DMS53 (cell line): Measurements from ENCODE around the gene STRN.
"Not testable (repeated sequence)": the region's sequence is repeated elsewhere in the genome, so short reads cannot be mapped to it uniquely, and the experiment has no call there.

Source experiments
- DNase-seq: peaks from one replicate; lab custom pipeline; 2025; lab: John Stamatoyannopoulos, UW

The STRN gene

DNA sequence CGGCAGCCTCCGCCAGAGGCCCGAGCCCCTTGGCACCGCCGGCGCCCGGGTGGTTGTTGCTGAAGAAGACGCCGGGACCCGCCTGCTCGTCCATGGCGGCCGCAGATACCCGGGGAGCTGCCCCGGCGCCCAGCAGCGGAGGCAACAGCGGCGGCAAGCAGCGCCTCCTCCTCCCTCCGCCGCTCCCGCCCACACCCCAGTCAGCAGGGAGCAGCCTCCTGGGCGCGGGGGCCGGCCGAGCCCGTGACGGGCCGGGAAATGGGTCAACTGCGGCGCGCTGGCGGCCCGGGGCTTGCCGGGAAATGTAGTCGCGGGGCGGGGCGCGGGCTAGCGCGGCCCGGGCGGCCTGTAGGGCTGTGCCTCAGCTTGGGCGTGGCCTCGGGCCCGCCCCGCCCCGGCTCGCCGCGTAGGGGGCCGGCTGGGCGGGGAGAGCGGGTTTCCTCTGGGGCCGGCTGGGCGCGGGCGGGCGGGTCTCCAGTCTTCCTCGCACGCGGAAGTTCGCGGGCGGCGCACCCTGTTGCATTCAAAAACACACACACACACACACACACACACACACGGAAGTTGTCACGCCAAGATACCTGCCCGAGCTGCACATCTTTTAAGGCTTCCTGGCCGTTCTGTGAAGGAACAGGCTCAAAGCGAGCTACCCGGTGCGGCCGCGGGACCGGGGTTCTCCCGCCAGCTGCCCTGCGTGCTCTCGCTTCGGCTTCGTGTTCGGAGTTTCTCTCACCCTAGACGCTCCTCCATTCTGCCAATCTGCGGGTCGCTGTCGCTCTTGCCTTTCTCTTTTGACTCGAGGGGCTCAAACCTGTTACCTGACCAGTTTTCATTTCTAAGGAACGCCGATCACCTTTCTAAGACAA lies at the start of gene STRN:
TSS of gene STRN (minus strand) at position 167 of the 866 bp plus-strand sequence. CDS start at position 94, 73 bp downstream.
- peak; percentile 96 for DNase-seq

- DNase-seq = no peak
These were observed 46.9 kb upstream of the STRN start for GRCh38 chr2:37013315-37013641.

DNA sequence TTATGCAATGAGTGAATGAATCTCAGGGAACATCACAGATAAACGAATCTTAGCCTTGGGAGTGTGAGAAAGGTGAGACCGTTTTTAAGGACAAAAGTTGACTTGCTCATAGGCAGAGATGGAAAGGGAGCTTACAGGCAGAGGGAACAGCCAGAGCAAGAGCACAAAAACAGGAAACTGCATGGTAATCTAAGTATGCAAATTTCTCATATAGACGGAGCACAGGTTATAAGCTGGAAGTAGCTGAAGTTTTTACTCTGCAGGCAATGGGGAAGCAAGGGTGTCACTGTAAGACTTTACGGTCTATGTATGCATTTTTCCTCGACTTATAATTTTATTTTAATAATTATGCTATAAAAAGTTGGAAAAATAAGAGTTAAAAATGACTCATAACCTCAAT lies 44.8 kb upstream of the STRN start:
- DNase-seq = no peak

GRCh38 chr2:37005118-37005868 lies 39.0 kb upstream of the STRN start:
- peak; percentile 65 for DNase-seq

- no peak for DNase-seq
These were observed 34.7 kb upstream of the STRN start for GRCh38 chr2:37000988-37001556.

- DNase-seq = no peak
These were observed 34.0 kb upstream of the STRN start for GRCh38 chr2:37000318-37000717.

- not testable (repeated sequence) for DNase-seq
These were observed 33.1 kb upstream of the STRN start for GRCh38 chr2:36999416-36999815.

GRCh38 chr2:36993841-36994620 lies 27.7 kb upstream of the STRN start:
- no peak for DNase-seq

- peak; percentile 40 for DNase-seq
These were observed 21.7 kb upstream of the STRN start for GRCh38 chr2:36988008-36988407.

DNA sequence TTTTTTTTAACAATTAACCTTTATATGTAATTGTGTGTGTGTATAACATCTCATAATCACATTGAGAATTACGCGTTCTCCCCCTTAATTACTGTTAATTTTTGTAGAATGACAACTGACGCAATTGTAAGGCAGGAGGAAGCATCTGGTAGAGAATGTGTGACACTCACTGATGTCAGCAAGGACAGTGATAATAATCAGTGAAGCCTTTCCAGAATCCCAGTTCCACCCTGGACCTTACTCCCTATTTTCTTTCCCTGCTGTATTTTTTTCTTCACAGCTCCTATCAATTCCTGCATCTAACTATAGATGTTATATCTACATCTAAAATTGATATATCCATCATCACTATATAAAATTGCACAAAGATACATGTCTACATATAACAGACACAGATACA lies 16.1 kb upstream of the STRN start:
- DNase-seq = no peak

- DNase-seq = no peak
These were observed 15.6 kb upstream of the STRN start for GRCh38 chr2:36981911-36982310.

GRCh38 chr2:36979007-36979406 lies 12.7 kb upstream of the STRN start:
- not testable (repeated sequence) for DNase-seq

DNA sequence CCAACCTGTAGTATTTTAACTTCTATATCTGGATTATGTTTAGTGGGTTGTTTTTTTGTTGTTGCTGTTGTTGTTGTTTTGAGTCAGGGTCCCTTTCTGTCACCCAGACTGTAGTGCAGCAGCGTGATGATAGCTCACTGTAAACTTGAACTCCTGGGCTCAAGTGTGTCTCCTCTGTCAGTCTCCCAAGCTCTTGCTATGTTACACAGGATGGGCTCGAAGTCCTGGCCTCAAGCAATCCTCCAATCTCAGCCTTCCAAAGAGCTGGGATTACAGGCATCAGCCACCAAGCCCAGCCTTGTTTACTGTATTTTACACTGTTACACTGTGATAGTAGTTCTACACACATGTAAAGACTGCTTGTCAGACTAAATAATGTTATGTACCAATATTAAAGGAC lies 9.7 kb upstream of the STRN start:
- DNase-seq = no peak

- DNase-seq = no peak
These were observed 9.0 kb upstream of the STRN start for GRCh38 chr2:36975306-36975705.

GRCh38 chr2:36973320-36973719 lies 7.0 kb upstream of the STRN start:
- no peak for DNase-seq

DNA sequence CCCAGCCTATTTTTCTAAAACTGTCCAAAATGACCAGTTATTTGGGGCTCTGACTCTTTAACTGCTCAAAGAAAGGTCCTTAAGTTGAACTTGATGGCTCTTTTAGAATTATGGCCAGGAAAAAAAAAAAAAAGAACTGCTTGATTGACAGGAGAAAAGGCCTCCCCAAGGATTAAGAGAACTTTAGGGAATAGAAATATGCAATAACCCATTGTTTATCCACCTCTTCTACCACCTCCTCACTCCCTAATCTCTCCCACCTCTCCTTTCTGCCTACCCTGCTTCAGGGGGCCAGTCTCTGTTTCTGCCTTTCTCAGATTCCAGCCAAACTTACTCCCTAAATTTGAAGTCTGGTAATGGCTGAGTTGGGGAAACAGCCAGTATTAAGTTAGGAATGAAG lies 5.7 kb upstream of the STRN start:
- no peak for DNase-seq

DNA sequence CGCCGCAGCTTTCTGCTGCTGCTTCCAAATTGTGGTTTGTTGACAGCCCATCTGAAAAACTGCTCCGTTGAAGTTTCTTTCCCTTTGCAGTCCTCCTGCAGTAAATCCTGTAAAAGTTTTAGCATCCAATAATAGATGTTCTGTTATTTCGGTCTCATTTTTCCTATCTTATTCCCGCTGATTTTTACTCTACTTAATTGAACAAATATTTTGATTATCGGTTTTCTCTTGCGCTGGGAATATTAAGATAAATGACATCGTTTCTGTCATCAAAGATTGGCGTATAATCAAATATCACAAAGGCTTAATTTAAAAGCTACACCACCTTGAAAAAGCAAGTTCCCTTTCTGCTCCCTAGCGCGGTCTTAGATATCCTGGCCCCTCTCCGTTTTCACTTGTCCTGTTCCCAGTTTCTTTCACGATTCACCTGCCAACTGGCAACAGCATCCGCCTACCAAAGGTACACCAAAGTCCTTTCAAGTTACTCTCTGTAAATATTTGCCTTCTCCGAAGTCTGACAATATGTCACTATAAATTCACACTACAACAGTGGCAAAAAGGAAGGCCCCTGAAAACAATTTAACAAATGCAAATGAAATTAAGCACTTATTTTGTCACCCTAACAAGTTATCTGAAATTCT lies 1.0 kb upstream of the STRN start:
- peak; percentile 65 for DNase-seq

DNA sequence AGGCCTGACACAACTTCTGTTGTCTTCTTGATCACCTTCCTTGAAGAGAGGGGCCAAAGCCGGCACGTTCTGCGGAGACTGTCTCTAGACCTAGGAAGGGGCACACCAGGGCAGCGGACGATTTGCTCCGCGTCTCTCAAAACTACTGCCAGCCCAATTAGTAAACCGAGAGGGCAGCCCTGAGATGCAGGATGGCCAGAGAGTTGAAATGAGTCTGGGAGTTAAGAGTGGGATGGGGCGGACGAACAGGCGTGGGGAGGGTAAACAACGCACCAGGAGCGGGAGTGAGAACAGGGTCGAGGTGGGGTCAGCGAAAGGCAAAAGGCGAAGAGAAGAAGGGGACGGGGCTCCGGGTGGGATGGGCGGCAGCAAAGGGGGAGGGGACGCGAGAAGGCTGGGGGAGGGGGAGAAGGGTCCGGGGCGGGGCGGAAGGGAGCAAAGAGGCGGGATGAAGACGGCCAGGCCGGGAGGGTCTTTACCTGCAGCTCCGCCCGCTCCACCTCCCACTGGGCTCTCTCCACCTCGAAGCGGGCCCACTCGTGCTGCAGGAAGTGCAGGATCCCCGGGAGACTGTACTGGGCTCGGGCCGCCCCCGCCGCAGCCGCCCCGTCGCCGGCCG lies 476 bp downstream of the STRN start:
- no peak for DNase-seq

DNA sequence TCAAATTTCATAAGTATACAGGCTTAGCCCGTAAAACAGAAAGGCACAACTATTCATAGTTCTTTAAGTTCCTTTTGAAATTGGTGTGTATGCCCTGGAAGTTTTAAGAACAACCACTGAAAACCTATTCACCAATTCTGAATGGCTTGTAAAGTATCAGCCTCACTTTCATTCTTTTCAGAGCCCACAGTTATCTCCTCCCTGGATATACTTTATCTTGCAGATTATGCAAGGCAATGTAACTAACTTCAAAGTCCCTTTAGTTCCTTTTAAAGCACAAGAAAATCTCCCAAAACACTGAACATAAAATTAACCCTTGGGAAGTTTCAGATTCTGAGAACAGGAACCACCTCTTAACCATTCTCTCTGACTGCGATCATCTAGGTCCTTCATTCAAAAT lies 1.1 kb downstream of the STRN start:
- no peak for DNase-seq

DNA sequence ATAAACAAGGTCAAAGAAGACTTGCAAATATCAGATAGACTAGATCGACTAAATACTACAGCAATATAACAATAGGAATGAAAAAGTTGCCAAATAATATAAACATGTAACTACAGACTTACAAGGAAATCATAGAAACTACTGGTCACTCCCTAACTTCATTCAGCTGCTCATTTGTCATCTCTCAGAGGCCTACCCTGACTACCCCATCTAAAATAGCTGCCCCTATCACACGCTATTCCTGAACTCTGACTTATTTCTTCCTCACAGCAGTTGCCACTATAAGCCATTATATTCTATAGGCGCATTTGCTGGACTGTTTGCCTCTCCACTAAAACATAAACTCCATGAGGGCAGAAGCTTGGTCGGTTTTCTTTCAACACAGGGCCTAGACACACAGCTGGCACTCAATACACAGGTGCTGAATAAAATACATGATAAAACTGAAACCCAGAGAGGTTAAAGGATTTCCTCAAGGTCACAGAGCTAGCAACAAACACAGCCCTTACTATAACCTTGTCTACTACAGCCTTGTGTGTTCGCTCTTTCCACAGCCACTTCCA lies 1.8 kb downstream of the STRN start:
- DNase-seq = no peak

DNA sequence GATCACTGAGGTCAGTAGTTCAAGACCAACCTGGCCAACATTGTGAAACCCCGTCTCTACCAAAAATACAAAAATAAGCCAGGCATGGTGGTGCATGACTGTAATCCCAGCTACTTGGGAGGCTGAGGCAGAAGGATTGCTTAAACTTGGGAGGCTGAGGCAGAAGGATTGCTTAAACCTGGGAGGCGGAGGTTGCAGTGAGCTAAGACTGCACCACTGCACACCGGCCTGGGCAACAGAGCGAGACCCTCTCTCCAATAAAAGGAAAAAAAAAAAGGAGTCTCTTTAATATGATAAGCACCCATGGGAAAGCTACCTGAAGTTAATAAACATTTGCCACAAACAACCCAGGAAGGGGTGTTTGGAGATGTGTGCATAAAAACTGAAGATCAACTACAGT lies 2.6 kb downstream of the STRN start:
- no peak for DNase-seq
